Measurements from ENCODE around the gene MALSU1.

Gene MALSU1

DNA sequence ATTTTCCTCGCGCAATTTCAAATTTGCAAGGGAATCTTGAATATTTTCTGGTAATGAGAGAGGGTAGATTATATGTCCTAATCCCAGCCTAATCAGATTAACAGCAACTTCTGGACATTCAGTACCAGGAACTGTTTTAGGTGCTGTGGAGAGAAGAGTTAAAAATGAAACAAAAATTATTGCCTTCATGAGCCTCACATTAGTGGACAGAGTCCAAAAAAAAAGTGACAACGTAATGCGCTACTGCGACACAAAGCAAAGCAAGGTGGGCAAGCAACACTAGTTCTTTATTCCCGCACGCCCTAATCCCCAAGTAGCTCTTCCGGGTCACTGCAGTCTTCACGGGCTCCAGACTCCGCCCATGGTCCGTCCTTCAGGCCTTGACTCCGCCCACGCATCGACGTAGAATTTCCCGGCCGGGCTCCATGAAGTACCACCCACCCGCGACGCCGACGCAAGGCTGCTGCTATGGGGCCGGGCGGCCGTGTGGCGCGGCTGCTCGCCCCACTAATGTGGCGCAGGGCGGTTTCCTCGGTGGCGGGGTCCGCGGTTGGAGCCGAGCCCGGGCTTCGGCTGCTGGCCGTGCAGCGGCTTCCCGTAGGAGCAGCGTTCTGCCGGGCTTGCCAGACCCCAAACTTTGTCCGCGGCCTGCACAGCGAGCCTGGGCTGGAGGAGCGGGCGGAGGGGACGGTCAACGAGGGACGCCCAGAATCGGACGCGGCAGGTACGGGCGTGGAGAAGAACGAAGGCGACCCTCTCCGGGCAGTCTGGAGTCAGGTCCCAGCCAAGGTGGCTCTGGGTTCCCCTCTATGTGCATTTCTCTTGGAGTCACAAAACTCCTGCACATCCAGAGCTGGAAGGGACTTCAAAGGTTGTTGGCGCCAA, at the start of gene MALSU1:
Gene MALSU1 (plus strand): TSS at position 455 of the 885 bp plus-strand sequence. CDS start 14 bp downstream, at position 469.
- DNase-seq, result peak; percentile 94

- no peak for DNase-seq
These were observed 49.7 kb upstream of the MALSU1 start for GRCh38 chr7:23249486-23249885.

- DNase-seq, result no peak
These were observed 45.0 kb upstream of the MALSU1 start for GRCh38 chr7:23254051-23254681.

GRCh38 chr7:23256731-23257130, 42.4 kb upstream of the MALSU1 start:
- no peak for DNase-seq

DNA sequence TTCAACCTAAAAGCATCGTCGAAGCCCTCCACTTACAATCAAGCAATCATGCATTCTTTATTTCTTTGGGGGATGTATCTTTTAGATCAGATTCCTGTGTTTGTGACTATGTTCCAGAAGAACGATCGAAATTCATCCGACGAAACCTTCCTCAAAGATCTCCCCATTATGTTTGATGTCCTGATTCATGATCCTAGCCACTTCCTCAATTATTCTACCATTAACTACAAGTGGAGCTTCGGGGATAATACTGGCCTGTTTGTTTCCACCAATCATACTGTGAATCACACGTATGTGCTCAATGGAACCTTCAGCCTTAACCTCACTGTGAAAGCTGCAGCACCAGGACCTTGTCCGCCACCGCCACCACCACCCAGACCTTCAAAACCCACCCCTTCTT, 38.8 kb upstream of the MALSU1 start:
- no peak for DNase-seq

- no peak for DNase-seq
These were observed 37.2 kb upstream of the MALSU1 start for GRCh38 chr7:23261843-23262452.

DNA sequence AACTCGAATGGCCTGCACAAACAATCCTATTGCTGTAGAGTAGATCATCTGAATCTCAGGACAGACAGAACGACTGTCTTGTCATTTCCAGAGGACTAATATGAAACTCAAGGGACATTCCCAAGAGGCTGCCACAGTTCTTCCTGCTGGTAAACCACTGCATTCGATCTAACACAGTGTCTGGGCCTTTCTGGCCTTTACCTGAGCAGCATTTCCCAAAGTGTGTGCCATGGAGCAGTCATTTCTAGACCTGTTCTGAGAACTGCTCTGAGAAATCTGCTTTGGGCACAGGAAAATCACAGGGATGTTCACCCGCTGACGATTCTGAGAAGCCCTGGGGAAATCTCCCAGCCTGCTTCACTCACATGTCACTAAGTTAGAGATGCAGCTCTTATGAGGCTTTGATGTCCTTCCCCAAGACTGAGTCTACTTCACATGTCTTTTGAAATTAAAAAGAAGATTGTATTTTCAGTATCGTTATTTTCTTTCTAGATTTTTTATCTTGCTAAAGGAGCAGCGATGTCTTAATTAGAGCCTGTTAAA, 34.2 kb upstream of the MALSU1 start:
- no peak for DNase-seq

DNA sequence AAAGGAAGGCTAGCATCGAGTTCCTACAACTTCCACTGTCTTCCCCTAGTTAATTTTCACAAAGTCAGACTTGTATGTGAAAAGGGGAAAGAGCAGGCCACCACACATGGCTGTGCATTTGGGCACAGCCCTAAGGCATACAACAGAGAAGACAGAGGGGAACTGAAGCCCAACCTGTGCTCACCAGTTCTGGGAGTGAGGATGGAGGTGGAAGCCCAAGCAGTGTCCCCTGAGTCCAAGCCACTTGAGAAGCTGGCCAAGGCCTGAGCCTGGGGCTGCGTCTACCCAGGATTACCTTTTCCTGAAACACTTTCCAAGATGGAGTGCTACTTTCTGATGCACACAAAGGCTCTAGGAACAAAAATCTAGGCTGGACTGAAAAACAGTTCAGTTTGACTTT, 32.2 kb upstream of the MALSU1 start:
- DNase-seq, result no peak

DNA sequence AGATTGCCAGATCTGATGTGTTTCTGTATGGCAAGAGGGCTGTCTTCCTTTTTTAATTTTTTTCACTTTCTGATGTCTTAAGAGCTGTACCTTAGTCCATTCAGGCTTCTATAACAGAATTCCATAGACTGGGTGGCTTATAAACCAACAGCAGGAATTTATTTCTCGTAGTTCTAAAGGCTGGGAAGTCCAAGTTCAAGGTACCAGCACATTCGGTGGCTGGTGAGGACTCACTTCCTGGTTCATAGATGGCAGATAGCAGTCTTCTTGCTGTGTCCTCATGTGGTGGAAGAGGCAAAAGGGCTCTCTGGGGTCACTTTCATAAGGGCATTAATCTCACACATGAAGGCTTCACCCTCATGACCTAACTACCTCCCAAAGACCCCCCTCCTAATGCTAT, 31.8 kb upstream of the MALSU1 start:
- DNase-seq, result no peak

- DNase-seq, result no peak
These were observed 31.0 kb upstream of the MALSU1 start for GRCh38 chr7:23268167-23268566.

DNA sequence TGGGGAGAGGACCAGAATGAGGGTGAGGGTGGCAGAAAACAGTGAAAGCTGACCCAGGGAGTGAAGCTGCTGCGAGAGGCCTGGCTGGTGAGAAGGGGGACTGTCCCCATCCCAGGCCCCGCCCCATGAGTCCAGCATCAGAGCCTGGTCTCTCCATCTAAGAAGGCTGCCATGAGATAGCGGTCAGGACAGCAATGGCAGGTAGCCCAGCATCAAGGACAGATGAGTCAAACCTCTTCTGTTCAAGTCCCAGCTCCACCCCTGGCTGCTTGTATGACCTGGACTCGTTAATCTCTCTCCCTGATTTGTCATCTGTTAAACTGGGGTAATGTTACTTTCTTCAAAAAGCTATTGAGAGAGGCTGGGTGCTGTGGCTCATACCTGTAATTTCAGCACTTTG, 30.4 kb upstream of the MALSU1 start:
- no peak for DNase-seq

DNA sequence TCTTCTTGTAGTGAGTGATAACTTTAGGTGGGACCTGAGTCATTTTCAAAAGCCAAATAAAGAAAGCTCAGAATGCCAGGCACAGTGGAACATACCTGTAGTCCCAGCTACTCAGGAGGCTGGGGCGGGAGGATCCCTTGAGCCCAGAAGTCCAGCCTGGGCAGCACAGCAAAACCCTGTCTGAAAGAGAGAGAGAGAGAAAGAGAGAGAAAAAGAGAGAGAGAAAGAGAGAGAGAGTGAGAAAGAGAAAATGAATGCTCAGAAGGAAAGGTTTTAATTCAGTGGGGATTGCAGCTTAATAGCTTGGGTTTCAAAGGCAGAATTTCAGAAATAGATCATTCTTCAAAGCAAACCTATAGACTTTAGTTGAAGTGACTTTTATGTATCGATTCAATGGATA, 26.9 kb upstream of the MALSU1 start:
- DNase-seq, result no peak

GRCh38 chr7:23273141-23273599, 26.0 kb upstream of the MALSU1 start:
- peak; percentile 81 for DNase-seq

GRCh38 chr7:23275912-23276311, 23.2 kb upstream of the MALSU1 start:
- DNase-seq, result no peak

DNA sequence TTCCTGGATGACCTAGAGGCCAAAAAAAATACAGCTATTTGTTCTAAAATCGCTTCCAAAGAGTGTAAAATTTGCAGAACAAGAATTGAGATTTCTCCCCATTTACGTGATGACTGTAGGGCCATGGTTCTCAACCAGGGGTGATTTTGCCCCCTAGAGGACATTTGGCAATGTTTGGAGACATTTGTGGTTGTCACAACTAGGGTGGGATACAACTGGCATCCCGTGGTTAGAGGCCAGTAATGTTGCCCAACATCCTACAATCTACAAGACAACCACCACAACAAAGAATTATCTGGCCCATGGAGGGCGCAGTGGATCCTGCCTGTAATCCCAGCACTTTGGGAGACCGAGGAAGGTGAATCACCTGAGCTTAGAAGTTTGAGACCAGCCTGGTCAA, 22.8 kb upstream of the MALSU1 start:
- no peak for DNase-seq

DNA sequence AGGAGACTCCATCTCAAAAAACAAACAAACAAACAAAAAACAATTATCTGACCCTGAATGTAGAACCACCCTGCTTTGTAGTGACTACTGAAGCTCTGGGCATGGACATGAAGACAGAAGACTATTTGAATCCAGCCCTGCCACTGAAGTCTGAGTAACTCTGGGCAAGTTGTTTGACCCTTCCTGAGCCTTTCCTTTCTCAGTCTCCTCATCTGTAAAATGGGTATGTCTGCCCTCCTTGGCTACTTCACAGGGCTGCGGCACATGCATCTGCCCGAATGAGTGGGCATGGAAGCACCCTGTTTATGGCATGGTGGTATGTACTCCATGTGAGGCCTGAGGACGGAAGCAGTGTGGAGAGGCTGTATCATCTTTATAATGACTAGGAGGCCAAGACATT, 22.2 kb upstream of the MALSU1 start:
- DNase-seq, result no peak

GRCh38 chr7:23277359-23277989, 21.7 kb upstream of the MALSU1 start:
- peak; percentile 44 for DNase-seq

DNA sequence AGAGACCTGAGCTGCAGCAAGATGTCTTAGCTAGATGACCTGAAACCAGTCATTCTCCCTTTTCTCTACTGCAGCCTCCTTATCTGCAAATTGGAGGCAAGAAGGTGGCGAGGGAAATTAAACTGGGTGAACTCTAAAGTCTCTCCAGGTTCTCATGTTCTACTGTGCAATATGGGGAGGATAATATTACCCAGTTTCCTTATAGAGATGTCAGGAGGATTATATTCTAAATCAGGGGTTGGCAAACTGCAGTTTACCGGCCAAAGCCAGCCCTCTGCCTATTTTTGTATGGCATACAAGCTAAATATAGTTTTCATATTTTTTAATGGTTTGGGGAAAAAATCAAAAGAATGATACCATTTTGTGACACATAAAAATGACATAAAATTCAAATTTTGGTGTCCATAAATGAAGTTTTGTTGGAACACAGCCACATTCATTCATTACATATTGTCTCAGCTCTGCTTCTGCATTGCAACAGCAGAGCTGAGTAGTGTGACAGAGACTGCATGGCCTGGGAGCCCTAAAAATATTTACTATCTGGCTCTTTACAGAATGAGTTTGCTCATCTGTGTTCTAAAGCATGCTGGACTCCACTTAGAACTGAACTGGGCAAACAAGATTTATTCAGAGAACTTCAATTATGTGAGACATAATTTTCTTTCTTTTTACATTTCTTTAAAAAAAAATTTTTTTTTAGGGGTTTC, 19.2 kb upstream of the MALSU1 start:
- no peak for DNase-seq

DNA sequence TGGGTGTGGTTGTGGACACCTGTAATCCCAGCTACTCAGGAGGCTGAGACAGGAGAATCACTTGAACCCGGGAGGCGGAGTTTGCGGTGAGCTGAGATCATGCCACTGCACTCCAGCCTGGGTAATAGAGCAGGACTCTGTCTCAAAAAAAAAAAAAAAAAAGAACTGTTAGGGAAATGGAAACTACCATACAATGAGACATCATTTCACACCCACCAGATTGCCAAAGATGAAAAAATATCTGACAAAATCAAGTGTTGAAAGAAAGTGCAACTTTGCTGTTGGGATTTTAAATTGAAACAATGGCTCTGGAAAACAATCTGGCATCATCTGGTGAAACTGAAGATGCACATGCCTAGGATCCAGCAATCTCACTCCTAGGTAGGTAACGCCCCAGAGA, 16.1 kb upstream of the MALSU1 start:
- no peak for DNase-seq

GRCh38 chr7:23284871-23285270, 14.3 kb upstream of the MALSU1 start:
- no peak for DNase-seq

- DNase-seq, result no peak
These were observed 13.2 kb upstream of the MALSU1 start for GRCh38 chr7:23285657-23286646.

Measured in NCI-H1417 treated with DMSO at 0.1 percent for 48 hours (cell line).